Astrocyte (in vitro differentiated cells and primary cell): Measurements from ENCODE around the gene RPLP2. TPM values are rescaled to one million over a fixed set of nuclear protein-coding genes. Genes with fewer than 3 reads are reported as not detected.

Source experiments
- DNase-seq: peaks from one replicate; pipeline ENCODE4 v3.0.0-alpha.2; 2010; ENCODE audit warnings: low read depth
- FAIRE-seq: peaks from 2 replicates; lab custom pipeline; 2011; peaks lifted over from hg19 to GRCh38; lab: Jason Lieb, UNC
- H2AFZ ChIP-seq: 2 replicates; pipeline ENCODE4 v1.6.0; 2012; ENCODE audit warnings: low read depth, low read length, inconsistent platforms
- H3K27ac ChIP-seq: 2 replicates; pipeline ENCODE4 v1.5.1; 2011; ENCODE audit warnings: low read depth, low read length, inconsistent platforms
- H3K27me3 ChIP-seq: 2 replicates; pipeline ENCODE4 v1.6.0; 2011; ENCODE audit warnings: low read length, inconsistent platforms; ENCODE audit not compliant: insufficient read depth
- H3K36me3 ChIP-seq: 2 replicates; pipeline ENCODE4 v1.5.1; 2011; ENCODE audit warnings: low read length, inconsistent platforms; ENCODE audit not compliant: insufficient read depth
- H3K4me1 ChIP-seq: 2 replicates; pipeline ENCODE4 v1.5.1; 2011; ENCODE audit warnings: low read length, inconsistent platforms; ENCODE audit not compliant: insufficient read depth
- H3K4me2 ChIP-seq: 2 replicates; pipeline ENCODE4 v1.6.0; 2012; ENCODE audit warnings: low read length, inconsistent platforms
- H3K4me3 ChIP-seq: 2 replicates; pipeline ENCODE4 v1.5.1; 2011; ENCODE audit warnings: low read depth, mild to moderate bottlenecking, low read length, inconsistent platforms; ENCODE audit not compliant: insufficient read depth
- H3K79me2 ChIP-seq: 2 replicates; pipeline ENCODE4 v1.6.0; 2012; ENCODE audit warnings: mild to moderate bottlenecking, low read length, inconsistent platforms; ENCODE audit not compliant: insufficient read depth
- H3K9ac ChIP-seq: 2 replicates; pipeline ENCODE4 v1.6.0; 2012; ENCODE audit warnings: mild to moderate bottlenecking, low read length, inconsistent platforms
- H3K9me3 ChIP-seq: 2 replicates; pipeline ENCODE4 v1.5.1; 2012; ENCODE audit warnings: low read depth, mild to moderate bottlenecking, low read length, inconsistent platforms; ENCODE audit not compliant: insufficient read depth
- H4K20me1 ChIP-seq: 2 replicates; pipeline ENCODE4 v1.6.0; 2012; ENCODE audit warnings: low read length, inconsistent platforms; ENCODE audit not compliant: insufficient read depth
- H3K27ac Mint-ChIP-seq: one replicate; pipeline ENCODE4 v1.8.0; 2021; ENCODE audit warnings: mild to moderate bottlenecking, mixed read lengths; ENCODE audit not compliant: unreplicated experiment
- H3K27me3 Mint-ChIP-seq: one replicate; pipeline ENCODE4 v1.8.0; 2021; ENCODE audit warnings: low read depth, mixed read lengths; ENCODE audit not compliant: unreplicated experiment
- H3K36me3 Mint-ChIP-seq: one replicate; pipeline ENCODE4 v1.8.0; 2021; ENCODE audit warnings: low read depth, mixed read lengths; ENCODE audit not compliant: unreplicated experiment
- H3K4me1 Mint-ChIP-seq: one replicate; pipeline ENCODE4 v1.8.0; 2021; ENCODE audit warnings: low read depth, mixed read lengths; ENCODE audit not compliant: unreplicated experiment
- H3K4me3 Mint-ChIP-seq: one replicate; pipeline ENCODE4 v1.8.0; 2021; ENCODE audit warnings: mild to moderate bottlenecking, moderate library complexity, mixed read lengths; ENCODE audit not compliant: unreplicated experiment
- H3K9me3 Mint-ChIP-seq: one replicate; pipeline ENCODE4 v1.8.0; 2021; ENCODE audit warnings: mild to moderate bottlenecking, mixed read lengths; ENCODE audit not compliant: unreplicated experiment
- CTCF ChIP-seq: IDR thresholded peaks from 2 replicates; pipeline ENCODE4 v1.5.1; 2011; ENCODE audit warnings: low read depth, mild to moderate bottlenecking, inconsistent platforms, low read length, moderate library complexity; ENCODE audit not compliant: insufficient read depth
- EZH2 ChIP-seq: IDR thresholded peaks from 2 replicates; pipeline ENCODE4 v1.6.1; 2012; ENCODE audit warnings: mild to moderate bottlenecking, low read length, inconsistent platforms; ENCODE audit not compliant: insufficient read depth
- total RNA-seq: library from RNA; stranded (reverse); gene quantifications from 2 replicates; pipeline ENCODE4 v1.2.1, GENCODE V29; 2021

The RPLP2 gene
- total RNA-seq, 1 donor from 2014 or later: 1,666 TPM

- Histone ChIP-seq H3K27ac (no peak overlapping the region), H3K36me3 (peaks cover 14% of the 10 kb centered on the region), H4K20me1 (peaks cover 71% of the 10 kb centered on the region)
Measured at GRCh38 chr11:766106-766935, 43.4 kb upstream of the RPLP2 start.

GRCh38 chr11:766936-767210 is 42.9 kb upstream of the RPLP2 start:
- H3K9me3 Mint-ChIP-seq: no peaks in the 10 kb centered on the region
- no peak overlapping the region for H3K9ac ChIP-seq
- peaks cover 18% of the 10 kb centered on the region for H3K79me2 ChIP-seq
- H3K36me3 Mint-ChIP-seq: peaks cover 4% of the 10 kb centered on the region
- TF ChIP-seq CTCF (no peak), EZH2 (no peak)
- no peak overlapping the region for H3K4me3 Mint-ChIP-seq
- H3K4me2 ChIP-seq: no peak overlapping the region
- no peak overlapping the region for H2AFZ ChIP-seq
- no peaks in the 10 kb centered on the region for H3K27me3 Mint-ChIP-seq
- no peaks in the 10 kb centered on the region for H3K27me3 ChIP-seq
- peaks cover 8% of the 10 kb centered on the region for H3K4me1 Mint-ChIP-seq
- DNase-seq (no peak), FAIRE-seq (no peak)
- peak overlapping the region; percentile 36 for H3K27ac Mint-ChIP-seq
- H3K4me1 ChIP-seq: peaks cover 7% of the 10 kb centered on the region
- H3K36me3 ChIP-seq: peaks cover 14% of the 10 kb centered on the region
- H4K20me1 ChIP-seq: peaks cover 72% of the 10 kb centered on the region
- no peak overlapping the region for H3K27ac ChIP-seq
- H3K9me3 ChIP-seq: no peaks in the 10 kb centered on the region
- H3K4me3 ChIP-seq: no peak overlapping the region

More at GRCh38 chr11:766106-766935, 43.4 kb upstream of the RPLP2 start:
- Mint-ChIP-seq H3K4me1 (peaks cover 8% of the 10 kb centered on the region), H3K9me3 (no peaks in the 10 kb centered on the region), H3K36me3 (peaks cover 4% of the 10 kb centered on the region), H3K27me3 (no peaks in the 10 kb centered on the region), H3K4me3 (no peak overlapping the region), H3K27ac (peak overlapping the region; percentile 36)
- Histone ChIP-seq H3K4me1 (peaks cover 7% of the 10 kb centered on the region), H3K9ac (no peak overlapping the region), H3K9me3 (no peaks in the 10 kb centered on the region), H3K4me2 (no peak overlapping the region), H2AFZ (no peak overlapping the region), H3K27me3 (no peaks in the 10 kb centered on the region), H3K4me3 (no peak overlapping the region), H3K79me2 (peaks cover 14% of the 10 kb centered on the region)
- FAIRE-seq (no peak), DNase-seq (no peak)
- TF ChIP-seq CTCF: no peak
- TF ChIP-seq EZH2: no peak

GRCh38 chr11:767238-767637 is 42.5 kb upstream of the RPLP2 start:
- H3K4me3 Mint-ChIP-seq: no peak overlapping the region
- Histone ChIP-seq H3K27me3 (no peaks in the 10 kb centered on the region), H4K20me1 (peaks cover 73% of the 10 kb centered on the region), H3K79me2 (peaks cover 21% of the 10 kb centered on the region), H3K4me2 (no peak overlapping the region), H2AFZ (no peak overlapping the region), H3K27ac (no peak overlapping the region), H3K4me1 (peaks cover 7% of the 10 kb centered on the region), H3K36me3 (peaks cover 14% of the 10 kb centered on the region), H3K9ac (no peak overlapping the region), H3K4me3 (no peak overlapping the region), H3K9me3 (no peaks in the 10 kb centered on the region)
- H3K4me1 Mint-ChIP-seq: peaks cover 8% of the 10 kb centered on the region
- FAIRE-seq (no peak), DNase-seq (no peak)
- peaks cover 4% of the 10 kb centered on the region for H3K36me3 Mint-ChIP-seq
- TF ChIP-seq EZH2 (no peak), CTCF (no peak)
- H3K9me3 Mint-ChIP-seq: no peaks in the 10 kb centered on the region
- H3K27me3 Mint-ChIP-seq: no peaks in the 10 kb centered on the region
- no peak overlapping the region for H3K27ac Mint-ChIP-seq
